ENCODE measurements around the gene MYL4. TPM values are rescaled to one million over a fixed set of nuclear protein-coding genes. Genes with fewer than 3 reads are reported as not detected.

The MYL4 gene
- total and polyA plus RNA-seq, 2 of the 8 experiments (the other 6 are each of a cell fraction or from before 2014, with no cell fraction given) = 0.12 TPM; not detected in 1

DNA sequence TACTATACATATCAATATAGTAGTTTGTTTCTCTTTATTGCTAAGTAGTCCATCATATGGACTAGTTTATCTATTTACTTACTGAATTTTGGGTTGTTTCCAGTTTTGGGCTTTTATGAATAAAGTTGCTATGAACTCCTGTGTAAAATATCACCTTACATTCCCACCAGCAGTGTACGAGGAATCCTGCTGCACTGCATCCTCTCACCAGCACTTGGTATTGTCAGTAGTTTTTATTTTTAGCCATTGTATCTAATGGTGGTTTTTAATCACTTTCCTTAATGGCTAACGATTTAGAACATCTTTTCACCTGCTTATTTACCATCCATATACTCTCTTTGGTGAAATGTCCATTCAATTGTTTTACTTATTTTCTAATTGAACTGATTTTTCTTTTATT lies 44.0 kb upstream of the MYL4 start:
- FAIRE-seq (no peak), DNase-seq (ENCODE audit: low read depth in 1 of 2, low spot score in 2 of 2) (no peak)
- Histone ChIP-seq H3K23me2 (ENCODE audit: low read depth, low read length) (no peaks in the 10 kb centered on the region), H4K5ac (ENCODE audit: insufficient read length, low read depth, low read length) (no peak overlapping the region), H3K27me3 (replicated peaks in 1 of 4; ENCODE audit: control insufficient read depth in 3 of 4, extremely low read depth in 1 of 4, insufficient read depth in 3 of 4, low read length in 3 of 4) (no peaks in the 10 kb centered on the region), H3K4ac (replicated peaks; ENCODE audit: insufficient read length, low read depth, low read length) (no peak overlapping the region), H4K20me1 (replicated peaks in 1 of 2; ENCODE audit: control insufficient read depth in 1 of 2, insufficient read depth in 2 of 2, low read length in 2 of 2) (peaks cover 0 to 3% of the 10 kb centered on the region in 2 experiments), H3K14ac (ENCODE audit: insufficient read length) (no peak overlapping the region), H3K79me1 (ENCODE audit: low read depth, low read length) (no peaks in the 10 kb centered on the region), H4K8ac (ENCODE audit: extremely low read depth, insufficient read depth, low read length) (no peak overlapping the region), H3K9ac (replicated peaks in 1 of 4; ENCODE audit: extremely low read depth in 1 of 4, low read depth in 3 of 4, low read length in 3 of 4) (no peak overlapping the region), H2BK15ac (ENCODE audit: low read length) (no peak overlapping the region), H2AK5ac (ENCODE audit: low read depth, low read length) (no peak overlapping the region), H4K91ac (replicated peaks; ENCODE audit: insufficient read length, low read length) (no peak overlapping the region), H2BK20ac (ENCODE audit: low read length) (no peak overlapping the region), H3K23ac (ENCODE audit: insufficient read length) (no peak overlapping the region), H3K79me2 (ENCODE audit: control insufficient read depth in 1 of 2, insufficient read depth in 2 of 2, low read length in 2 of 2) (no peaks in the 10 kb centered on the region; a peak in 1 of 4 replicates), H3K4me3 (ENCODE audit: extremely low read depth in 1 of 4, insufficient read depth in 2 of 4, low read depth in 3 of 4, low read length in 4 of 4) (no peak overlapping the region), H2AFZ (ENCODE audit: low read length) (no peak overlapping the region), H3K56ac (replicated peaks; ENCODE audit: insufficient read length, low read depth, low read length) (no peak overlapping the region), H3K36me3 (ENCODE audit: control insufficient read depth in 2 of 4, insufficient read depth in 4 of 4, low read length in 3 of 4) (peaks cover 0 to 19% (median 4%) of the 10 kb centered on the region in 4 experiments; a peak in 7 of 8 replicates), H2BK120ac (replicated peaks; ENCODE audit: low read depth, low read length) (no peak overlapping the region), H3K4me2 (ENCODE audit: insufficient read depth in 1 of 2, low read depth in 2 of 2, low read length in 2 of 2) (no peak overlapping the region), H3K4me1 (replicated peaks in 1 of 4; ENCODE audit: control insufficient read depth in 3 of 4, insufficient read depth in 4 of 4, low read length in 3 of 4) (no peaks in the 10 kb centered on the region), H2BK5ac (ENCODE audit: low read depth, low read length) (no peak overlapping the region), H2BK12ac (ENCODE audit: low read depth, low read length) (no peak overlapping the region), H3K18ac (ENCODE audit: extremely low read depth, low read length) (no peak overlapping the region), H3K27ac (ENCODE audit: low read depth, low read length) (no peak overlapping the region), H3K9me3 (ENCODE audit: insufficient read depth in 2 of 2, low read depth in 1 of 2, low read length in 1 of 2) (no peaks in the 10 kb centered on the region)
- WGBS, 2 experiments (ENCODE audit: extremely low coverage in 1 of 2, insufficient coverage in 1 of 2, insufficient read length in 1 of 2, insufficient replicate concordance in 2 of 2, low coverage in 1 of 2, low lambda C conversion rate in 2 of 2, missing lambda C conversion rate in 1 of 2) = 94% methylated on average over 2 of the region's 2 CpGs; no CpG with 5 or more reads in 1 of the 2 experiments
- ChIA-PET POLR2A (ENCODE audit: partially characterized antibody) (no interaction called here), CTCF (ENCODE audit: partially characterized antibody) (no interaction called here)
- TF ChIP-seq GTF2F1 (IDR thresholded peaks at IDR 0.05; ENCODE audit: borderline replicate concordance, low read depth, low read length) (no peak), SAP30 (IDR thresholded peaks at IDR 0.05; ENCODE audit: insufficient read depth, insufficient replicate concordance, low read length) (no peak)
